Ascending aorta (tissue), 2 donors: Measurements from ENCODE around the gene IMMT. TPM values are rescaled to one million over a fixed set of nuclear protein-coding genes. Genes with fewer than 3 reads are reported as not detected.
"Not testable (repeated sequence)": the region's sequence is repeated elsewhere in the genome, so short reads cannot be mapped to it uniquely, and the experiment has no call there.

Source experiments
- DNase-seq, 2 donors: peaks; one replicate each; pipeline ENCODE4 v3.0.0-alpha.2; 2019; ENCODE audit warnings: low spot score in 2 of 2
- H3K27ac ChIP-seq, 2 donors: fragments of 200-600 bp; sonication (generic); one replicate each; pipeline ENCODE4 v1.5.1; 2016 to 2017; ENCODE audit warnings: mild to moderate bottlenecking in 1 of 2
- H3K27me3 ChIP-seq: fragments of 200-600 bp; sonication (generic); one replicate; pipeline ENCODE4 v1.5.1; 2017
- H3K36me3 ChIP-seq, 2 donors: fragments of 200-600 bp; sonication (generic); one replicate each; pipeline ENCODE4 v1.5.1; 2016
- H3K4me1 ChIP-seq, 2 donors: fragments of 200-600 bp; sonication (generic); one replicate each; pipeline ENCODE4 v1.5.1; 2016 to 2017; ENCODE audit warnings: mild to moderate bottlenecking in 1 of 2
- H3K4me3 ChIP-seq, 2 donors: fragments of 200-600 bp; sonication (generic); one replicate each; pipeline ENCODE4 v1.5.1; 2016 to 2017; ENCODE audit warnings: mild to moderate bottlenecking in 1 of 2
- H3K9me3 ChIP-seq, 2 donors: fragments of 200-600 bp; sonication (generic); one replicate each; pipeline ENCODE4 v1.5.1; 2016
- CTCF ChIP-seq, 3 experiments: fragments of 200-600 bp in 2 of 3; fragments of 450-650 bp in 1 of 3; sonication (generic) in 2 of 3; IDR thresholded peaks; one replicate each; pipeline ENCODE4 v1.5.1; 2016 to 2019; ENCODE audit warnings: antibody characterized with exemption in 3 of 3, mild to moderate bottlenecking in 1 of 3, moderate library complexity in 1 of 3
- intact Hi-C: fragments of 100-400 bp; cut with DNase I; formaldehyde crosslinking; loops from one replicate; pipeline ENCODE4 v1.15.1; 2023
- total RNA-seq: library from RNA; depleted of rRNA; stranded (reverse); fragments of >200 nt; gene quantifications from one replicate; pipeline ENCODE4 v1.1.0, GENCODE V29; 2016

Gene IMMT
- total RNA-seq, 1 donor from 2014 or later: 97.1 TPM

GRCh38 chr2:86230961-86231360, 35.7 kb upstream of the IMMT start:
- no peak for TF ChIP-seq CTCF (IDR thresholded peaks at IDR 0.05)
- no peaks in the 10 kb centered on the region for H3K9me3 ChIP-seq
- H3K4me1 ChIP-seq: peaks cover 0 to 7% of the 10 kb centered on the region in 2 donors
- DNase-seq: no peak
- intact Hi-C loops: no loop called here
- H3K4me3 ChIP-seq: no peak overlapping the region
- peaks cover 0 to 4% of the 10 kb centered on the region in 2 donors for H3K36me3 ChIP-seq
- no peaks in the 10 kb centered on the region for H3K27me3 ChIP-seq
- peak overlapping the region; percentile 30 to 53 for H3K27ac ChIP-seq

GRCh38 chr2:86229221-86229620, 34.0 kb upstream of the IMMT start:
- intact Hi-C loops: no loop called here
- H3K4me1 ChIP-seq: peaks cover 10 to 15% of the 10 kb centered on the region in 2 donors
- no peak overlapping the region for H3K27ac ChIP-seq
- no peaks in the 10 kb centered on the region for H3K27me3 ChIP-seq
- no peak overlapping the region for H3K4me3 ChIP-seq
- no peak for TF ChIP-seq CTCF (IDR thresholded peaks at IDR 0.05)
- H3K36me3 ChIP-seq: peaks cover 0 to 4% of the 10 kb centered on the region in 2 donors
- no peak for DNase-seq
- H3K9me3 ChIP-seq: no peaks in the 10 kb centered on the region

GRCh38 chr2:86228574-86228973, 33.3 kb upstream of the IMMT start:
- H3K27ac ChIP-seq, DNase-seq, H3K36me3 ChIP-seq, H3K4me3 ChIP-seq, H3K9me3 ChIP-seq, intact Hi-C loops, H3K27me3 ChIP-seq: not testable (repeated sequence)
- peaks cover 11 to 19% of the 10 kb centered on the region in 2 donors for H3K4me1 ChIP-seq

- peaks cover 0 to 4% of the 10 kb centered on the region in 2 donors for H3K36me3 ChIP-seq
- H3K4me3 ChIP-seq: no peak overlapping the region
- H3K9me3 ChIP-seq: no peaks in the 10 kb centered on the region
- peaks cover 18 to 28% of the 10 kb centered on the region in 2 donors for H3K4me1 ChIP-seq
- DNase-seq: no peak
- no peak overlapping the region for H3K27ac ChIP-seq
- intact Hi-C loops: no loop called here
- no peaks in the 10 kb centered on the region for H3K27me3 ChIP-seq
- TF ChIP-seq CTCF (IDR thresholded peaks at IDR 0.05): no peak
Measured at GRCh38 chr2:86227685-86228084, 32.4 kb upstream of the IMMT start.

- peak overlapping the region; percentile 89 to 93 for H3K27ac ChIP-seq
- TF ChIP-seq CTCF (IDR thresholded peaks at IDR 0.05): no peak
Measured at GRCh38 chr2:86226636-86227520, 31.6 kb upstream of the IMMT start.

GRCh38 chr2:86226070-86226469, 30.8 kb upstream of the IMMT start:
- H3K27ac ChIP-seq: peak overlapping the region; percentile 89 to 93

More at GRCh38 chr2:86226636-86227520, 31.6 kb upstream of the IMMT start:
- Histone ChIP-seq H3K4me1 (peaks cover 23 to 31% of the 10 kb centered on the region in 2 donors), H3K4me3 (no peak overlapping the region), H3K9me3 (no peaks in the 10 kb centered on the region), H3K36me3 (no peaks in the 10 kb centered on the region), H3K27me3 (no peaks in the 10 kb centered on the region)
- intact Hi-C loops: no loop called here
- no peak for DNase-seq

More at GRCh38 chr2:86226070-86226469, 30.8 kb upstream of the IMMT start:
- intact Hi-C loops: no loop called here
- Histone ChIP-seq H3K4me3 (no peak overlapping the region), H3K27me3 (no peaks in the 10 kb centered on the region), H3K9me3 (no peaks in the 10 kb centered on the region), H3K4me1 (peaks cover 25 to 37% of the 10 kb centered on the region in 2 donors), H3K36me3 (no peaks in the 10 kb centered on the region)
- no peak for TF ChIP-seq CTCF (IDR thresholded peaks at IDR 0.05)
- no peak for DNase-seq
